ENCODE data around the gene ZHX3. TPM values are rescaled to one million over a fixed set of nuclear protein-coding genes. Genes with fewer than 3 reads are reported as not detected.
A peak's percentile ranks its signal among the peaks of the same experiment; 100 is the strongest.

ZHX3 gene
- total and polyA plus RNA-seq, 2 of the 13 experiments (the other 11 are each of a cell fraction or from before 2014, with no cell fraction given) = 8.4 to 11.7 TPM

DNA sequence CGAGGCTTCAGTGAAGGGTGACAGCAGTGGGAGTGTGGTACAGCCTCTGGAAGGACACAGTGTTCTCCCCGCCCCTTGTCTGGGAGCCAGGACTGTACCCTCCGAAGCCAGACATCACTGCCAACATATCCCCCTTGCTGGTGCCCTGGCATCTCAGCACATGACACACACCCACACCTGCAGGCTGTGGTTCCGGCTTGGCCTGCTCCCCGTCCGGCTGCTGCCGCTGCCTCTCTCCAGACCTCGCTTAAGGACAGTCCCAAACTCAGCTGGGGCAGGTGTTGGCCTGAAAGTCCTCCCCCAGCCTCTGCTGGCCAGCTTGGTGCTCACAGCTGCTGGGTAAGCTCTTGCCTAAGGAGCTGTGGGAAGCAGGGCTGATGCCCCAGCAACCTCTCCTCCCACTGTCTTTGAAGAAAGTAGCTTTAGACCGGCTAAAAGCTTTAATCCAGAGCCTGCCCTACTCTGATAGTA lies 42.0 kb upstream of the ZHX3 start:
- H3K4me2 ChIP-seq (ENCODE audit: low read depth, low read length) = no peak overlapping the region
- H3K4me1 ChIP-seq (ENCODE audit: insufficient read depth, low read length) = peaks cover 13% of the 10 kb centered on the region
- no peak overlapping the region for H3K9ac ChIP-seq (ENCODE audit: insufficient read depth, low read depth, low read length)
- no peaks in the 10 kb centered on the region for H4K20me1 ChIP-seq (ENCODE audit: insufficient read depth, low read length)
- 94% methylated on average over 9 of the region's 9 CpGs for WGBS (ENCODE audit: low lambda C conversion rate)
- no peak for TF ChIP-seq ZMYM4 (CRISPR knock-in tag; IDR thresholded peaks at IDR 0.05)
- peak; percentile 50 for TF ChIP-seq AGO2 (optimal IDR thresholded peaks at IDR 0.05; ENCODE audit: low read depth, low read length)
- TF ChIP-seq NFKBIZ (CRISPR knock-in tag; IDR thresholded peaks at IDR 0.05) = no peak
- TF ChIP-seq GFI1 (CRISPR knock-in tag; IDR thresholded peaks at IDR 0.05; ENCODE audit: borderline replicate concordance) = no peak
- TF ChIP-seq XBP1 (CRISPR knock-in tag; IDR thresholded peaks at IDR 0.05) = no peak
- TF ChIP-seq ZNF891 (CRISPR knock-in tag; IDR thresholded peaks at IDR 0.05) = 0 out of 2 replicates have a peak, but pooled peaks have one; percentile 34
- no peaks in the 10 kb centered on the region for H3K79me2 ChIP-seq (ENCODE audit: insufficient read depth, low read length)
- DNase-seq (ENCODE audit: low spot score) (no peak), FAIRE-seq (no peak), ATAC-seq (no peak)
- no peak overlapping the region for H2AFZ ChIP-seq (ENCODE audit: low read length)
- no peaks in the 10 kb centered on the region for H3K9me3 ChIP-seq (ENCODE audit: low read length)
- CTCF ChIA-PET (ENCODE audit: low intra/inter-chr PET ratio, low total read pairs) = no interaction called here
- no peak overlapping the region for H3K4me3 ChIP-seq (replicated peaks in 1 of 3; ENCODE audit: insufficient read depth in 1 of 3, low read depth in 2 of 3, low read length in 3 of 3)
- POLR2A ChIA-PET = interaction anchor here (1.8 kb wide), 1 partner anchor 19 kb away, joined by 6 read pairs; the partner anchor contains the start of gene LPIN3
- intact Hi-C loops (cut with micrococcal nuclease; ENCODE audit: unreplicated experiment) (loop anchor here (2.0 kb wide), 1 partner anchor 19 kb away; the partner anchor contains the start of gene LPIN3), in situ Hi-C loops (cut with HindIII; ENCODE audit: extremely low pct_ligation_motif_present, low pct_unique_long_range_greater_than_20kb) (no loop called here)
- H3K27ac ChIP-seq (ENCODE audit: extremely low read length, insufficient read depth, low read length) = no peak overlapping the region
- TSS peak; percentile 43 for BruUV-seq (replicated peaks)
- H3K27me3 ChIP-seq (ENCODE audit: control insufficient read depth in 1 of 2, insufficient read depth in 2 of 2, low read length in 2 of 2) = peaks cover 7 to 12% of the 10 kb centered on the region in 2 experiments; a peak in 4 of 5 replicates
- H3K36me3 ChIP-seq (replicated peaks in 1 of 2; ENCODE audit: control insufficient read depth in 1 of 2, insufficient read depth in 2 of 2, low read length in 2 of 2) = peaks cover 9 to 10% of the 10 kb centered on the region in 2 experiments; a peak in 3 of 5 replicates

- in situ Hi-C loops (cut with HindIII; ENCODE audit: extremely low pct_ligation_motif_present, low pct_unique_long_range_greater_than_20kb) (no loop called here), intact Hi-C loops (cut with micrococcal nuclease; ENCODE audit: unreplicated experiment) (loop anchor here (2.0 kb wide), 1 partner anchor 18 kb away; the partner anchor contains the start of gene LPIN3)
- 48% methylated on average over 7 of the region's 7 CpGs for WGBS (ENCODE audit: low lambda C conversion rate)
- H3K79me2 ChIP-seq (ENCODE audit: insufficient read depth, low read length) = no peaks in the 10 kb centered on the region
- BruUV-seq (replicated peaks) = no TSS peak
- H3K27me3 ChIP-seq (ENCODE audit: control insufficient read depth in 1 of 2, insufficient read depth in 2 of 2, low read length in 2 of 2) = 0 out of 5 replicates have a peak, but pooled peaks cover 0 to 4% of the 10 kb centered on the region in 2 experiments
- H4K20me1 ChIP-seq (ENCODE audit: insufficient read depth, low read length) = no peaks in the 10 kb centered on the region
- CTCF ChIA-PET (ENCODE audit: low intra/inter-chr PET ratio, low total read pairs) = no interaction called here
- peaks cover 9 to 10% of the 10 kb centered on the region in 2 experiments; a peak in 3 of 5 replicates for H3K36me3 ChIP-seq (replicated peaks in 1 of 2; ENCODE audit: control insufficient read depth in 1 of 2, insufficient read depth in 2 of 2, low read length in 2 of 2)
- POLR2A ChIA-PET = no interaction called here
- peak; percentile 77 for FAIRE-seq
- no peaks in the 10 kb centered on the region for H3K9me3 ChIP-seq (ENCODE audit: low read length)
- H3K4me3 ChIP-seq (replicated peaks in 1 of 3; ENCODE audit: insufficient read depth in 1 of 3, low read depth in 2 of 3, low read length in 3 of 3) = no peak overlapping the region
- no peak overlapping the region for H2AFZ ChIP-seq (ENCODE audit: low read length)
- no peak overlapping the region for H3K27ac ChIP-seq (ENCODE audit: extremely low read length, insufficient read depth, low read length)
- peaks cover 13% of the 10 kb centered on the region for H3K4me1 ChIP-seq (ENCODE audit: insufficient read depth, low read length)
- ATAC-seq = peak; percentile 82
- peak; percentile 58 for DNase-seq (ENCODE audit: low spot score)
- peak overlapping the region; percentile 29 for H3K4me2 ChIP-seq (ENCODE audit: low read depth, low read length)
- no peak overlapping the region for H3K9ac ChIP-seq (ENCODE audit: insufficient read depth, low read depth, low read length)
- TF ChIP-seq ZBTB38 (CRISPR knock-in tag; IDR thresholded peaks at IDR 0.05) (peak; percentile 35; the same call in 1 of the 2 replicates), HNF4A (CRISPR knock-in tag; IDR thresholded peaks at IDR 0.05) (peak; percentile 92), ZNF235 (CRISPR knock-in tag; IDR thresholded peaks at IDR 0.05; ENCODE audit: borderline replicate concordance) (0 out of 2 replicates have a peak, but pooled peaks have one; percentile 36), PRDM15 (CRISPR knock-in tag; IDR thresholded peaks at IDR 0.05) (peak; percentile 34; the same call in 1 of the 2 replicates)
Observed at GRCh38 chr20:41358717-41359116, 41.2 kb upstream of the ZHX3 start.
